Vagina (tissue), 2 donors: ENCODE measurements around the gene CNNM2.

Experiments used
- CTCF ChIP-seq, 3 experiments: fragments of 450-650 bp in 2 of 3; fragments of 200-600 bp in 1 of 3; sonication (generic) in 1 of 3; IDR thresholded peaks; one replicate each; pipeline ENCODE4 v1.5.1; 2017 to 2019; ENCODE audit warnings: antibody characterized with exemption in 3 of 3, mild to moderate bottlenecking in 2 of 3, moderate library complexity in 2 of 3
- POLR2A ChIP-seq, 2 donors: fragments of 450-650 bp; IDR thresholded peaks; one replicate each; pipeline ENCODE4 v1.6.1; 2017; ENCODE audit warnings: antibody characterized with exemption in 2 of 2, mild to moderate bottlenecking in 2 of 2, moderate library complexity in 2 of 2

- TF ChIP-seq CTCF (IDR thresholded peaks at IDR 0.05) (no peak), POLR2A (IDR thresholded peaks at IDR 0.05) (no peak)
These were observed 28.9 kb downstream of the CNNM2 start for GRCh38 chr10:102946992-102947391.
